Measurements from ENCODE around the gene RIPK1.
"Not testable (repeated sequence)": the region's sequence is repeated elsewhere in the genome, so short reads cannot be mapped to it uniquely, and the experiment has no call there.

DNA sequence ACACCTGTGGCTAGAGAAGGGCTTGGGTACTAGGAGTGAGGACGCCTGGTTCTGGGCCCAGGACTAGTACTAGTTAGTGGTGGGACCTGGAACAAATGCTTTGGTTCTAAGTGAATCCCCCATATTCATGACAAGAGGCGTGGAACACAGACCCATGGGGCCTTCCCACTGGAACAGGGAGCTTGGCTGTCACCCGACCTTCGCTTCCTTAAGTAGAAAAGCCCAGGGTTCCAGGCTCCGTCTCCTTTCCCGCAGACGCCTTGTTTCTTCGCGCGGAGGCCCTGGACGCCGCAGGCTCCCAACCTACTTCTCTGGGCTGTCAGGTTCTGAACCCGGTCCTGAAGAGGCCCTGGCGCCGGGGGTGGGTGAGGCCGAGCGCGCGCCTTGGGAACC lies 5.0 kb upstream of the RIPK1 start:
- TF ChIP-seq, protein P1, sequence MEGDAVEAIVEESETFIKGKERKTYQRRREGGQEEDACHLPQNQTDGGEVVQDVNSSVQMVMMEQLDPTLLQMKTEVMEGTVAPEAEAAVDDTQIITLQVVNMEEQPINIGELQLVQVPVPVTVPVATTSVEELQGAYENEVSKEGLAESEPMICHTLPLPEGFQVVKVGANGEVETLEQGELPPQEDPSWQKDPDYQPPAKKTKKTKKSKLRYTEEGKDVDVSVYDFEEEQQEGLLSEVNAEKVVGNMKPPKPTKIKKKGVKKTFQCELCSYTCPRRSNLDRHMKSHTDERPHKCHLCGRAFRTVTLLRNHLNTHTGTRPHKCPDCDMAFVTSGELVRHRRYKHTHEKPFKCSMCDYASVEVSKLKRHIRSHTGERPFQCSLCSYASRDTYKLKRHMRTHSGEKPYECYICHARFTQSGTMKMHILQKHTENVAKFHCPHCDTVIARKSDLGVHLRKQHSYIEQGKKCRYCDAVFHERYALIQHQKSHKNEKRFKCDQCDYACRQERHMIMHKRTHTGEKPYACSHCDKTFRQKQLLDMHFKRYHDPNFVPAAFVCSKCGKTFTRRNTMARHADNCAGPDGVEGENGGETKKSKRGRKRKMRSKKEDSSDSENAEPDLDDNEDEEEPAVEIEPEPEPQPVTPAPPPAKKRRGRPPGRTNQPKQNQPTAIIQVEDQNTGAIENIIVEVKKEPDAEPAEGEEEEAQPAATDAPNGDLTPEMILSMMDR (IDR thresholded peaks at IDR 0.05; ENCODE audit: low read depth, low read length) = not testable (repeated sequence)
- TF ChIP-seq EZH2phosphoT487 (IDR thresholded peaks at IDR 0.05; ENCODE audit: low read depth) = not testable (repeated sequence)

Data from OCI-LY3 (cell line).